ENCODE data around the gene XPNPEP3.
"Not testable (repeated sequence)": the region's sequence is repeated elsewhere in the genome, so short reads cannot be mapped to it uniquely, and the experiment has no call there.

The XPNPEP3 gene

GRCh38 chr22:40890881-40891280 lies 33.9 kb downstream of the XPNPEP3 start:
- peak; percentile 2 for DNase-seq (ENCODE audit: extremely low read depth, low read depth)
- no peak for TF ChIP-seq CTCF (IDR thresholded peaks at IDR 0.05; ENCODE audit: low read depth, low read length)

GRCh38 chr22:40894417-40894816 lies 37.5 kb downstream of the XPNPEP3 start:
- no peak for TF ChIP-seq CTCF (IDR thresholded peaks at IDR 0.05; ENCODE audit: low read depth, low read length)
- no peak for DNase-seq (ENCODE audit: extremely low read depth, low read depth)

GRCh38 chr22:40898850-40899357 lies 42.0 kb downstream of the XPNPEP3 start:
- peak; percentile 15 for DNase-seq (ENCODE audit: extremely low read depth, low read depth)
- TF ChIP-seq CTCF (IDR thresholded peaks at IDR 0.05; ENCODE audit: low read depth, low read length): peak; percentile 62

- no peak for TF ChIP-seq CTCF (IDR thresholded peaks at IDR 0.05; ENCODE audit: low read depth, low read length)
These were observed 47.2 kb downstream of the XPNPEP3 start for GRCh38 chr22:40904101-40904500.

GRCh38 chr22:40908895-40909294 lies 51.9 kb downstream of the XPNPEP3 start:
- TF ChIP-seq CTCF (IDR thresholded peaks at IDR 0.05; ENCODE audit: low read depth, low read length): no peak
- DNase-seq (ENCODE audit: extremely low read depth, low read depth): no peak

More at GRCh38 chr22:40904101-40904500, 47.2 kb downstream of the XPNPEP3 start:
- no peak for DNase-seq (ENCODE audit: extremely low read depth, low read depth)

GRCh38 chr22:40911772-40912171 lies 54.8 kb downstream of the XPNPEP3 start:
- no peak for TF ChIP-seq CTCF (IDR thresholded peaks at IDR 0.05; ENCODE audit: low read depth, low read length)
- DNase-seq (ENCODE audit: extremely low read depth, low read depth): no peak

- not testable (repeated sequence) for DNase-seq (ENCODE audit: extremely low read depth, low read depth)
These were observed 56.0 kb downstream of the XPNPEP3 start for GRCh38 chr22:40912987-40913386.

GRCh38 chr22:40919446-40919845 lies 62.5 kb downstream of the XPNPEP3 start:
- no peak for TF ChIP-seq CTCF (IDR thresholded peaks at IDR 0.05; ENCODE audit: low read depth, low read length)
- peak; percentile 2 for DNase-seq (ENCODE audit: extremely low read depth, low read depth)

Data from AG09319 (cell line).